Neuron (in vitro differentiated cells): ENCODE data around the gene ACSM6.

Experiments used
- H2AFZ ChIP-seq: one replicate; pipeline ENCODE4 v1.6.1; 2013; ENCODE audit warnings: low read depth, mild to moderate bottlenecking, inconsistent platforms, low read length, moderate library complexity
- H3K27me3 ChIP-seq: one replicate; pipeline ENCODE4 v1.6.1; 2013; ENCODE audit warnings: low read length; ENCODE audit not compliant: insufficient read depth
- H3K36me3 ChIP-seq: one replicate; pipeline ENCODE4 v1.6.1; 2013; ENCODE audit warnings: low read length; ENCODE audit not compliant: insufficient read depth
- H3K4me1 ChIP-seq: one replicate; pipeline ENCODE4 v1.6.1; 2013; ENCODE audit warnings: low read length; ENCODE audit not compliant: insufficient read depth
- H3K4me3 ChIP-seq: 2 replicates; pipeline ENCODE4 v1.5.1; 2013; ENCODE audit warnings: mild to moderate bottlenecking, low read length, moderate library complexity
- H3K9me3 ChIP-seq: one replicate; pipeline ENCODE4 v1.6.1; 2013; ENCODE audit warnings: low read length

The ACSM6 gene

DNA sequence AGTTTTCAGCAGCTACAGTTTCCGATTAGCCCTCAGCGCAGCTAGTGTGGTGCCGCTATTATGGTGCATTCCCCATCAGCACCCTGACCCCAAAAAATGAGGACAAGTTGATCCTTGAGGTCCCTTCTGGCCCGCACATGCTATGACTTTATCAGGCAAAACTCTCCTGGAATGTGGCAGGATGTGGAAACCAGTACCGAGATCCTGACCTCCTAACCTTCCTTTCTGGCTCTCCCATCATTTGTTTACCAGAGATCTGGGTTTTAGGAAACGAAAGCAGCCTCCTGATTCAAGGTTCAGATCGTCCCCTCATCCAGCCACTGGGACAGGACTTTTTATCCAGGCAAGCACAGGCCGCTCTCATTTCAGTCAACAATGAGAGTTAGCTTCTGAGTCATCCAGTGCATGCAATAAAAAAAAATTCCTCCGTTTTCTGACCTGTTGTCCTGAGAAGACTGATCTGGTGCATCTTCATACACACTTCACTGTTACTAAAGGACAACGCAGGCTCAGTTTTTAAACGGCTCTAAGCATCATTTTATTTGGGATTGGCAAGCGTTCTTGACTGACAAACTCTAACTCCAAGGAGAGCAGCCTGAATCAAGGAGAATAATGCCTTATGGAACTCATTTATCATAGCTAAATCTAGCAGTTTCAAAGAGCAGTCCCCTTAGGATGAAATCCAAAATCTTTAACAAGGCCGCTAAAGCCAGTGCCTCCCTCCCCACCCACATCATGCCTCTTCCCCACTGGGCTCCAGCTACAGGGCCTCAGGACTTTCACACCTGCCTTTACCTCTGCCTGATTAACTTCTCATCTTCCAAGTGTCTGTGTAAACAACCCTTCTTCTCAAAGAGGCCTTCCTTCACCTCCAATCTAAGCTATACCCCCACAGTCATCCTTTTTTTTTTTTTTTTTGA, 79.6 kb downstream of the ACSM6 start:
- H3K4me1 ChIP-seq: no peaks in the 10 kb centered on the region
- H2AFZ ChIP-seq: no peak overlapping the region
- H3K4me3 ChIP-seq: no peak overlapping the region
- no peaks in the 10 kb centered on the region for H3K27me3 ChIP-seq
- H3K36me3 ChIP-seq: no peaks in the 10 kb centered on the region
- no peaks in the 10 kb centered on the region for H3K9me3 ChIP-seq

- no peak overlapping the region for H2AFZ ChIP-seq
- H3K36me3 ChIP-seq: no peaks in the 10 kb centered on the region
- H3K9me3 ChIP-seq: no peaks in the 10 kb centered on the region
- no peak overlapping the region for H3K4me3 ChIP-seq
- no peaks in the 10 kb centered on the region for H3K4me1 ChIP-seq
- no peaks in the 10 kb centered on the region for H3K27me3 ChIP-seq
Observed at GRCh38 chr10:95275726-95276366, 81.8 kb downstream of the ACSM6 start.

DNA sequence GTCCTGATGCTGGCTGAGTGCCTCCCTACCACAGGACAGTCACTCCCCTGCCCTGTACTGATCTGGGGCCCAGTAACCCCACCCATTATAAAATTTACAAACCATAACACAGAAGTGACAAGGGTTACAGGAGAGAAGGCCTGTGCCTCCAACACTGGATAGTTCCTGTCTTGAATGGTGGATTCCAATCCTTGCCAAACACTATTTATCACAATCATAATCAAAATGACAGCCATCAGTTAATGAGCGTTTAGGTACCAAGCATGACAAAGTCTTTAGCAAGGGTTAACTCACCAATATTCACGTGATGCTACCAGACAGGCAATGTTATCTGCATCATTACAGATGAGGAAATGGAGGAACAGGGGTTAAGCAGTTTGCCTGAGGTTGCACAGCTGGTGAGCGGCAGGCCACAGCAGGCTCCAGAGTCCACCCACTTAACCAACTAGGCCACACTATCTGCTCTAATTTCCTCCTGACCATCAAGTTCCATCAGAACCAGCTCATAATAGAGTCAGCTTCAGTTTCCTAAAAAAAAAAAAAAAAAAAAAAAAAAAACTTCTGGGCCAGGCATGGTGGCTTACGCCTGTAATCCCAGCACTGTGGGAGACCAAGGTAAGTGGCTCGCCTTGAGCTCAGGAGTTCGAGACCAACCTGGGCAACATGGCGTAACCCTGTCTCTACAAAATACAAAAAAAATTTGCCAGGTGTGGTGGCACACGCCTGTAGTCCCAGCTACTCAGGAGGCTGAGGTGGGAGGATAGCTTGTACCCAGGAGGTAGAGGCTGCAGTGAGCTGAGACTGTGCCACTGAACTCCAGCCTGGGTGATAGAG, 82.5 kb downstream of the ACSM6 start:
- H3K4me3 ChIP-seq: no peak overlapping the region
- no peak overlapping the region for H2AFZ ChIP-seq
- no peaks in the 10 kb centered on the region for H3K27me3 ChIP-seq
- H3K9me3 ChIP-seq: no peaks in the 10 kb centered on the region
- H3K36me3 ChIP-seq: no peaks in the 10 kb centered on the region
- H3K4me1 ChIP-seq: no peaks in the 10 kb centered on the region

DNA sequence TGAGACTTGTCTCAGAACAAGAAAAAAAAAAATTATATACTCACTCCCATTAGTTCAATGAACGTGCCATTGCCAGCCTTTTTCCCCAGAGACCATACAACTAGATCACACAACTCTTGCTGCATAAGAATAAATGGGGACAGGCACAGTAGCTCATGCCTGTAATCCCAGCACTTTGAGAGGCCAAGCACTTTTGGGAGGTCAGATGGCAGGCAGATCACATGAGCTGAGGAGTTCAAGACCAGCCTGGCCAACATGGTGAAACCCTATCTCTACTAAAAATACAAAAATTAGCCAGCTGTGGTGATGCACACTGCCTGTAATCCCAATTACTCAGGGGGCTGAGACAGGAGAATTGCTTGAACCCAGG, 83.1 kb downstream of the ACSM6 start:
- Histone ChIP-seq H3K4me1 (no peaks in the 10 kb centered on the region), H3K27me3 (no peaks in the 10 kb centered on the region), H3K36me3 (no peaks in the 10 kb centered on the region), H3K9me3 (no peaks in the 10 kb centered on the region), H3K4me3 (no peak overlapping the region), H2AFZ (no peak overlapping the region)

- Histone ChIP-seq H3K36me3 (no peaks in the 10 kb centered on the region), H2AFZ (no peak overlapping the region), H3K4me3 (no peak overlapping the region), H3K4me1 (no peaks in the 10 kb centered on the region), H3K9me3 (no peaks in the 10 kb centered on the region), H3K27me3 (no peaks in the 10 kb centered on the region)
Observed at GRCh38 chr10:95277614-95278013, 83.6 kb downstream of the ACSM6 start.
